Psoas muscle (tissue), 8 donors: ENCODE results near the gene LATS2. TPM values are rescaled to one million over a fixed set of nuclear protein-coding genes. Genes with fewer than 3 reads are reported as not detected.

Experiments
- ATAC-seq, 4 donors: fragments of 200-7000 bp; cut with Tn5 transposase; one replicate each; pipeline ENCODE4 v1.9.1; 2020; ENCODE audit warnings: moderate library complexity in 3 of 4, mild to moderate bottlenecking in 2 of 4
- DNase-seq, 2 donors: peaks; one replicate each; pipeline ENCODE4 v3.0.0-alpha.2; 2020
- H3K27ac ChIP-seq: fragments of 200-600 bp; one replicate; pipeline ENCODE4 v1.8.0; 2022
- H3K27me3 ChIP-seq, 3 donors: fragments of 200-600 bp in 1 of 3; one replicate each; pipeline versions ENCODE4 v1.6.1 to v1.8.0; 2013 to 2022; ENCODE audit warnings: low read length in 2 of 3, mild to moderate bottlenecking in 2 of 3, moderate library complexity in 1 of 3; ENCODE audit not compliant: insufficient read depth in 3 of 3
- H3K36me3 ChIP-seq, 2 donors: fragments of 200-600 bp in 1 of 2; one replicate each; pipeline versions ENCODE4 v1.6.1 to v1.8.0; 2013 to 2022; ENCODE audit warnings: low read depth in 1 of 2, mild to moderate bottlenecking in 1 of 2, moderate library complexity in 1 of 2; ENCODE audit not compliant: insufficient read depth in 1 of 2
- H3K4me1 ChIP-seq: fragments of 200-600 bp; one replicate; pipeline ENCODE4 v1.8.0; 2022
- H3K4me3 ChIP-seq: fragments of 200-600 bp; one replicate; pipeline ENCODE4 v1.8.0; 2022; ENCODE audit warnings: mild to moderate bottlenecking
- H3K9me3 ChIP-seq: fragments of 200-600 bp; one replicate; pipeline ENCODE4 v1.8.0; 2022
- WGBS, 3 donors: extraction: QIAGEN DNeasy Blood & Tissue Kit; methylation state at CpG; one replicate each; pipeline versions ENCODE4 v1.1.6 to v1.1.7; 2013; 5-methylcytosine and 5-hydroxymethylcytosine counted together
- intact Hi-C, 2 donors: fragments of 100-400 bp; cut with DNase I; formaldehyde crosslinking; loops; one replicate each; pipeline versions ENCODE4 v1.11.0 to v1.14.2; 2022
- polyA plus RNA-seq, 3 donors: library from polyadenylated mRNA; stranded (reverse); fragments of 200-250 nt; gene quantifications; one replicate each; pipeline ENCODE4 v1.2.3, GENCODE V29; 2013
- total RNA-seq, 4 donors: library from RNA; stranded (reverse); fragmentation: NEBNext Ultra II Directional in 2 of 4; extraction: Animal tissue kit (Norgen Biotek cat#: 25700) in 2 of 4; gene quantifications; one replicate each; pipeline versions ENCODE4 v1.2.1 to v1.2.4, GENCODE V29; 2021 to 2023
- TF ChIP-seq, protein P1 (sequence below): fragments of 200-600 bp; IDR thresholded peaks from one replicate; pipeline ENCODE4 v1.8.0; 2022; ENCODE audit warnings: antibody characterized with exemption
- donor health status: healthy with polysubstance abuse.
- donor health status: DM: no; HTN: no; CAD: no; lungs with moderate emphysema.
- donor health status: Bipolar disorder and iron deficiency.
- donor health status: healthy.
- donor health status: DM: yes; HTN: yes; CAD: no.
- donor health status: DM: no; HTN: no; CAD: no.
- donor health status: DM: no; HTN: no; CAD: no.
- donor health status: DM: yes; HTN: yes; CAD: no.

Gene LATS2
- total and polyA plus RNA-seq, 7 donors: 6.0 to 27.4 (median 23.7) TPM

DNA sequence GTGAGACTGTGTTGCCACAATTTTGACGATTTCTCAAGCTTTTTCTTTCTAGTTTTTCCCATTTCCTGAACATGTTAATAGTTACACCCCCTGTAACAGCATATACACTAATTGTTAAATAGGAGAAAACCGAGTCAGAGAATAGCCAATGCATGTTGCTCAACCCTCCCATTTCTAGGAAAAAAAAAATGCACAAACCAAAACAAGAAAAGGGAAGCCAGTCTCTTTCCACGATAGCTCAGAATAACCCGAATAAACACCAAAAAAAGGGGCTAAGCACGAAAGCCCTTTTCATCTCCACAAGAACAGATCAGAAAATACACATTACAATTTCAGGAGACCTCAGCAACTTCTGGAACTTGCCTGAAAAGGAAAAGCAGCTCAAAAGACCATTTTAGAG lies 16.3 kb downstream of the LATS2 start:
- ATAC-seq (no peak), DNase-seq (no peak)
- TF ChIP-seq, protein P1, sequence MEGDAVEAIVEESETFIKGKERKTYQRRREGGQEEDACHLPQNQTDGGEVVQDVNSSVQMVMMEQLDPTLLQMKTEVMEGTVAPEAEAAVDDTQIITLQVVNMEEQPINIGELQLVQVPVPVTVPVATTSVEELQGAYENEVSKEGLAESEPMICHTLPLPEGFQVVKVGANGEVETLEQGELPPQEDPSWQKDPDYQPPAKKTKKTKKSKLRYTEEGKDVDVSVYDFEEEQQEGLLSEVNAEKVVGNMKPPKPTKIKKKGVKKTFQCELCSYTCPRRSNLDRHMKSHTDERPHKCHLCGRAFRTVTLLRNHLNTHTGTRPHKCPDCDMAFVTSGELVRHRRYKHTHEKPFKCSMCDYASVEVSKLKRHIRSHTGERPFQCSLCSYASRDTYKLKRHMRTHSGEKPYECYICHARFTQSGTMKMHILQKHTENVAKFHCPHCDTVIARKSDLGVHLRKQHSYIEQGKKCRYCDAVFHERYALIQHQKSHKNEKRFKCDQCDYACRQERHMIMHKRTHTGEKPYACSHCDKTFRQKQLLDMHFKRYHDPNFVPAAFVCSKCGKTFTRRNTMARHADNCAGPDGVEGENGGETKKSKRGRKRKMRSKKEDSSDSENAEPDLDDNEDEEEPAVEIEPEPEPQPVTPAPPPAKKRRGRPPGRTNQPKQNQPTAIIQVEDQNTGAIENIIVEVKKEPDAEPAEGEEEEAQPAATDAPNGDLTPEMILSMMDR: no peak
- peaks cover 0 to 20% of the 10 kb centered on the region in 2 donors for H3K36me3 ChIP-seq
- intact Hi-C loops: no loop called here
- H3K27ac ChIP-seq: peak overlapping the region; percentile 81
- H3K4me1 ChIP-seq: peaks cover 77% of the 10 kb centered on the region
- H3K4me3 ChIP-seq: peak overlapping the region; percentile 31
- H3K27me3 ChIP-seq: no peaks in the 10 kb centered on the region
- 81 to 88% (median 85%) methylated on average over 5 of the region's 5 CpGs for WGBS, 3 donors
- H3K9me3 ChIP-seq: no peaks in the 10 kb centered on the region

DNA sequence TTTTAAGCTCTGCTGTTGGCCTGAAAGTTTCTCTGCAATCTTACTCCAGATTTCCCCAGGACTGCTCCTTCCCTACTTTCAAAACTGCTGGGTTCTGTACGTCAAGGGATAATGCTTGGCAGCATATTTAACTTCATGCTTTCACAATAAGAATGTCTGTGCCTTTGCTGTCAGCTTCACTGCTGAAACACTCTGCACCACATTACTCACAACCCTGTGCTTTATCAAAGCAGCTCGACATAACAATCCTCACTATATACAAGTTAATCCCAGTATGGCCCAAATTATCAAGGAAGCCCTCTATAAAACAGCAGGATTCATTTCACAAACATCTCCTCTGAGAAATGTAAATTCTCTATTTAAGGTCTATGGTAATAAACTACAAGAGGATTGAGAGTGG lies 17.5 kb downstream of the LATS2 start:
- no peak for DNase-seq
- WGBS, 3 donors: 18 to 43% (median 25%) methylated on average over 2 of the region's 2 CpGs
- ATAC-seq: peak in 3 of 4 donors; percentile 46 to 64 (median 62)
- Histone ChIP-seq H3K9me3 (no peaks in the 10 kb centered on the region), H3K4me1 (peaks cover 84% of the 10 kb centered on the region), H3K27me3 (no peaks in the 10 kb centered on the region), H3K4me3 (no peak overlapping the region), H3K27ac (peak overlapping the region; percentile 37), H3K36me3 (peaks cover 0 to 24% of the 10 kb centered on the region in 2 donors)
- TF ChIP-seq, protein P1: no peak
- intact Hi-C loops: no loop called here

DNA sequence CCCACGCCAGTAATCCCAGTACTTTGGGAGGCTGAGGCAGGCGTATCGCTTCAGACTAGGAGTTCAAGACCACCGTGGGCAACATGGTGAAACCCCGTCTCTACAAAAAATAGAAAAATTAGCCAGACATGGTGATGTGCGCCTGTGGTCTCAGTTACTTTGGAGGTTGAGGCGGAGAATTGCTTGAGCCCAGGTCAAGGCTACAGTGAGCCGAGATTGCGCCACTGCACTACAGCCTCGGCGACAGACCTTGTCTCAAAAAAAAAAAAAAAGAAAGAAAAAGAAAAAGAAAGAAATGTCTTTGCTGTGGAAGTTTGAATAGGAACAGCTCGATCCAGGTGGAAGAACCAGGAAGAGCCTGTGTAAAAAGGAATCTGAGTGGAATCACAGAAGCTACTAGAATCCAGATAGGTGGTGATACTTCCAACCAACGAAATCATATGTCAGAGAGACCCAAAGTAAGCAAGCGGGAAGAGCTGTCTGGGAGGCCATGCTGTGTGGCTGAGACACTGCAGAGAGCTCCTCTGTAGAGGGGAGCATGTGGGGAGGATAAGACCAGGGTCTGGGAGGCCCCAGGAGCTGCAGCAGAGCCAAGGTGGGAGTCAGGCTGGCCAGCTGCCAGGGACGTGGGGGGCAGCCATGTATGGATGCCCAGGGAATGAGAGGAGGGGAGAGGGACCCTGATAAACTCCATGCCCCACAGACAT lies 21.1 kb downstream of the LATS2 start:
- Histone ChIP-seq H3K4me3 (no peak overlapping the region), H3K27ac (no peak overlapping the region), H3K9me3 (no peaks in the 10 kb centered on the region), H3K36me3 (peaks cover 0 to 23% of the 10 kb centered on the region in 2 donors), H3K4me1 (peaks cover 67% of the 10 kb centered on the region), H3K27me3 (no peaks in the 10 kb centered on the region)
- WGBS, 3 donors: 86 to 90% (median 89%) methylated on average over 15 of the region's 15 CpGs
- DNase-seq (no peak), ATAC-seq (no peak)
- TF ChIP-seq, protein P1: no peak
- intact Hi-C loops: no loop called here

DNA sequence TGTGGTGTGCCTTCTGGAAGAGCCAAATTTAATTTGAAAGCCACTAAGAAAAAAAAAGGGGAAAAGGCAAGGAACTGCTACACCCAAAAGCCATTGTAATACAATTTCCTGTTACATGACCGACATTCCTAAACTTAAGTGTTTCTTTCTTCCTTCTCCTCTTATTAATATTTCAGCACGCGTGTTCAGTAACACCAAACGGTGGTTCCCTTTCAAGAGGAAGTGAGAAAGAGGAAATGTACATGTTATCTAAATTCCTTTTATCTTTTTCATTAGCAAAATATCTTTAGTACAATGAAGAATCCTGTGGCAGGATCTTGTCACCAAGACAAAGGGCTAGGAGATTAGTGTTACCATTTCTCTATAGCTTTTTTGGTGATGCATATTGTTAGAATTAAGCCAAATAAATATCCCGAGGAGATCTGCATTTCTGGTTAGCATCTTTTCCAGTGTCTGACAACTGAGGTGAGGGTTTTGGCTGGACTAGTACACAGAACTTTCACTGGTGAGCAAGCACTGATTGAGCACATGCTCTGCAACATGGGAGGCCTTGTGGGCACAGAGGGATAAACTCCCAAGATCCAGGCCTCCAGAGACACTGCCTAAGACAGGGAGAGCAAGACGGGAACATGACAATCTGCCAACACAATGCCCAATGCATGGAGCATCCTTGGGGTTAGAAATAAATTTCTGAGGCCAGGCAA lies 22.1 kb downstream of the LATS2 start:
- H3K27me3 ChIP-seq: no peaks in the 10 kb centered on the region
- H3K4me3 ChIP-seq: no peak overlapping the region
- no peak for ATAC-seq
- TF ChIP-seq, protein P1: no peak
- DNase-seq: no peak
- 57 to 67% (median 67%) methylated on average over 6 of the region's 6 CpGs for WGBS, 3 donors
- peaks cover 70% of the 10 kb centered on the region for H3K4me1 ChIP-seq
- H3K9me3 ChIP-seq: no peaks in the 10 kb centered on the region
- intact Hi-C loops: no loop called here
- peak overlapping the region; percentile 44 for H3K27ac ChIP-seq
- H3K36me3 ChIP-seq: peaks cover 0 to 17% of the 10 kb centered on the region in 2 donors
